Adrenal gland (tissue), 12 donors: ENCODE measurements around the gene MCMBP. TPM values are rescaled to one million over a fixed set of nuclear protein-coding genes. Genes with fewer than 3 reads are reported as not detected.
A peak's percentile ranks its signal among the peaks of the same experiment; 100 is the strongest.
"Not testable (repeated sequence)": the region's sequence is repeated elsewhere in the genome, so short reads cannot be mapped to it uniquely, and the experiment has no call there.

Source experiments
- DNase-seq, 7 donors: peaks; one replicate each; pipeline ENCODE4 v3.0.0-alpha.2; 2019 to 2020
- H3K27ac ChIP-seq, 5 donors: fragments of 200-600 bp; sonication (generic) in 4 of 5; 1 replicate in 3 of 5; 2 replicates in 2 of 5; pipeline versions ENCODE4 v1.5.1 to v1.8.0; 2016 to 2020; ENCODE audit warnings: mild to moderate bottlenecking in 1 of 5
- H3K27me3 ChIP-seq: fragments of 200-600 bp; 2 replicates; pipeline ENCODE4 v1.8.0; 2021
- H3K36me3 ChIP-seq, 2 donors: fragments of 200-600 bp; replicated peaks in 1 of 2; 1 replicate in 1 of 2; 2 replicates in 1 of 2; pipeline versions ENCODE4 v1.5.1 to v1.8.0; 2018 to 2022
- H3K4me1 ChIP-seq, 2 donors: fragments of 200-600 bp; replicated peaks in 1 of 2; 1 replicate in 1 of 2; 2 replicates in 1 of 2; pipeline versions ENCODE4 v1.5.1 to v1.8.0; 2018 to 2021
- H3K4me3 ChIP-seq, 4 donors: fragments of 200-600 bp; sonication (generic) in 3 of 4; one replicate each; pipeline ENCODE4 v1.5.1; 2016 to 2018
- H3K9me3 ChIP-seq, 3 donors: fragments of 200-600 bp; sonication (generic) in 1 of 3; replicated peaks in 1 of 3; 1 replicate in 2 of 3; 2 replicates in 1 of 3; pipeline versions ENCODE4 v1.5.1 to v1.8.0; 2016 to 2021
- POLR2A ChIP-seq, 2 donors: fragments of 450-650 bp; IDR thresholded peaks; one replicate each; pipeline ENCODE4 v1.6.1; 2017; ENCODE audit warnings: antibody characterized with exemption in 2 of 2, mild to moderate bottlenecking in 2 of 2, moderate library complexity in 1 of 2
- WGBS, 4 donors: extraction: QIAGEN DNeasy Blood & Tissue Kit in 2 of 4; methylation state at CpG; one replicate each; pipeline versions ENCODE4 v1.1.5 to v1.1.7; 2013 to 2017; 5-methylcytosine and 5-hydroxymethylcytosine counted together
- intact Hi-C, 2 donors: fragments of 100-400 bp; cut with DNase I; formaldehyde crosslinking; loops; one replicate each; pipeline versions ENCODE4 v1.14.1 to v1.15.0; 2022 to 2023
- polyA plus RNA-seq, 3 donors: library from polyadenylated mRNA; stranded (reverse); fragments of 200-250 nt in 2 of 3; fragments of 350-450 nt in 1 of 3; fragmentation: Illumina TruSeq in 1 of 3; extraction: RNeasy Lipid Tissue Mini Kit (QIAGEN cat#74804) in 1 of 3; gene quantifications; one replicate each; pipeline ENCODE4 v1.2.3, GENCODE V29; 2013 to 2014
- total RNA-seq, 9 donors: library from RNA; depleted of rRNA in 4 of 9; stranded (reverse); fragments of >200 nt in 4 of 9; fragments of 120-200 nt in 1 of 9; fragmentation: NEBNext Ultra II Directional in 1 of 9; extraction: Animal tissue kit (Norgen Biotek cat#: 25700) in 1 of 9; gene quantifications; one replicate each; pipeline versions ENCODE4 v1.1.0 to v1.2.4, GENCODE V29; 2013 to 2023
- TF ChIP-seq, protein P1 (sequence below), 6 experiments: fragments of 450-650 bp in 4 of 6; fragments of 200-600 bp in 2 of 6; sonication (generic) in 1 of 6; IDR thresholded peaks; 1 replicate in 5 of 6; 2 replicates in 1 of 6; pipeline versions ENCODE4 v1.5.1 to v1.8.0; 2016 to 2021; ENCODE audit warnings: antibody characterized with exemption in 6 of 6, mild to moderate bottlenecking in 2 of 6, moderate library complexity in 1 of 6
- donor health status: healthy with polysubstance abuse.
- donor health status: Bipolar disorder and iron deficiency.
- donor health status: DM: yes; HTN: yes; CAD: no.
- donor health status: DM: no; HTN: no; CAD: no.
- donor health status: DM: no; HTN: no; CAD: no.
- donor health status: DM: yes; HTN: yes; CAD: no.

The MCMBP gene
- total and polyA plus RNA-seq, 12 donors, result 11.1 to 44.3 (median 34.4) TPM

DNA sequence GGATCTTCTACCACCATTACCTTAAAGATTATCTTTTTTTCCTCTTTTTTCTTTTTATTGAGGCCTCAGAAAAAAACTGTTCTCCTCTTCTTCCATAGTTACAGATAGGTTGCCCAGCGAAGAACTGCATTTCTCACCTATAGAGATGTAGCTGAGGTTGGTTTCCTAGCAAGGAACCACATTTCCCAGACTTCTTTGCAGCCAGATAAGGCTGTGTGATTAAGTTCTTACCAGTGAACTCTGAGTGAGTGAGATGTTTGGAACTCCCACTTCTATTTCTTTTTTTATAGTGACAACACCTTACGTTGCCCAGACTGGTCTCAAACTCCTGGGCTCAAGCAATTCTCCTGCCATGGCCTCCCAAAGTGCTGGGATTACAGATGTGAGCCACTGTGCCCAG lies 5.9 kb upstream of the MCMBP start:
- H3K4me1 ChIP-seq, result no peaks in the 10 kb centered on the region
- TF ChIP-seq, protein P1, sequence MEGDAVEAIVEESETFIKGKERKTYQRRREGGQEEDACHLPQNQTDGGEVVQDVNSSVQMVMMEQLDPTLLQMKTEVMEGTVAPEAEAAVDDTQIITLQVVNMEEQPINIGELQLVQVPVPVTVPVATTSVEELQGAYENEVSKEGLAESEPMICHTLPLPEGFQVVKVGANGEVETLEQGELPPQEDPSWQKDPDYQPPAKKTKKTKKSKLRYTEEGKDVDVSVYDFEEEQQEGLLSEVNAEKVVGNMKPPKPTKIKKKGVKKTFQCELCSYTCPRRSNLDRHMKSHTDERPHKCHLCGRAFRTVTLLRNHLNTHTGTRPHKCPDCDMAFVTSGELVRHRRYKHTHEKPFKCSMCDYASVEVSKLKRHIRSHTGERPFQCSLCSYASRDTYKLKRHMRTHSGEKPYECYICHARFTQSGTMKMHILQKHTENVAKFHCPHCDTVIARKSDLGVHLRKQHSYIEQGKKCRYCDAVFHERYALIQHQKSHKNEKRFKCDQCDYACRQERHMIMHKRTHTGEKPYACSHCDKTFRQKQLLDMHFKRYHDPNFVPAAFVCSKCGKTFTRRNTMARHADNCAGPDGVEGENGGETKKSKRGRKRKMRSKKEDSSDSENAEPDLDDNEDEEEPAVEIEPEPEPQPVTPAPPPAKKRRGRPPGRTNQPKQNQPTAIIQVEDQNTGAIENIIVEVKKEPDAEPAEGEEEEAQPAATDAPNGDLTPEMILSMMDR (IDR thresholded peaks at IDR 0.05), result no peak
- TF ChIP-seq POLR2A (IDR thresholded peaks at IDR 0.05), result no peak
- no peaks in the 10 kb centered on the region for H3K27me3 ChIP-seq
- H3K9me3 ChIP-seq, result no peaks in the 10 kb centered on the region
- DNase-seq, result no peak
- H3K27ac ChIP-seq, result no peak overlapping the region
- 72 to 79% (median 77%) methylated on average over 2 of the region's 2 CpGs for WGBS, 4 donors
- H3K4me3 ChIP-seq, result no peak overlapping the region
- no peaks in the 10 kb centered on the region for H3K36me3 ChIP-seq
- intact Hi-C loops, result no loop called here

DNA sequence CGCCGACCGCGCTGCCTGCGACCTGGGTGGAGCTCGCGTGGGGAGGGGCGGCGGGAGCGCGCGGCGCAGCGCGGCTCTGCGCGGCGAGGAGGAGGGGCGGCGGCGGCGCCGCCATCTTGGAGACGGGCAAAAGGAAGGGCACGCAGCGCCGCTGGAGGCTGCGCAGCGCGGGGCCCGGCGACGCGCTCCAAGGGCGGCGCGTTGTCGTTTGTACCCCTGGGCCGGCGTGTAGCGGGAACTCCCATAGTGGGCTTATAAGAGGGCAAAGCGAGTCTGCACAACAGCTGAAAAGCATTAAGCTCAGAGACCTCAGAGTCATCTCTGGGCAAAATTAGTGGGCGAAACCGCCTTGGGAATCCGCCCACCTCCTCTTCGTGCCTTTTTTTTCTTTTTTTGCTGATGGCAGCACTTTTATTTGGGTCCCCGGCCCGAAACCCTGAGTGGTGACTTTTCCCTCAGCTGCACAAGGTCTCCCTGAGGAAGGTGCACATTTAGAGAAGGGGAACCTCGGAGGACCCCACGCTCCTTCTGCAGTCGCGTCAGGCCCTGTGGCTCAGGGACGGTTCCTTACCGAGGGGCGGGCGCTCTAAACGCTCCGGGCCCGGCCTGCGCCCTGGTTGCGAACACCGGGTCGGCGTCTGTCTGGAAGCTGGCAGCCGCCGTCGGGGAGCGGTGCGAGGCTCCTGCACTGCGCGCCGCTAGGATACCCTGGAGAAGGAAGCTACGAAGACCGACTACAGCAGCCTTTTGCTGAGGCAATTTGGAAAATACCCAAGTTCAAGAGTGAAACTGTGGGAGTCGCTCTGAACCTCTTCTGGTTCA lies 428 bp upstream of the MCMBP start:
- DNase-seq, result peak; percentile 82 to 91 (median 85)

DNA sequence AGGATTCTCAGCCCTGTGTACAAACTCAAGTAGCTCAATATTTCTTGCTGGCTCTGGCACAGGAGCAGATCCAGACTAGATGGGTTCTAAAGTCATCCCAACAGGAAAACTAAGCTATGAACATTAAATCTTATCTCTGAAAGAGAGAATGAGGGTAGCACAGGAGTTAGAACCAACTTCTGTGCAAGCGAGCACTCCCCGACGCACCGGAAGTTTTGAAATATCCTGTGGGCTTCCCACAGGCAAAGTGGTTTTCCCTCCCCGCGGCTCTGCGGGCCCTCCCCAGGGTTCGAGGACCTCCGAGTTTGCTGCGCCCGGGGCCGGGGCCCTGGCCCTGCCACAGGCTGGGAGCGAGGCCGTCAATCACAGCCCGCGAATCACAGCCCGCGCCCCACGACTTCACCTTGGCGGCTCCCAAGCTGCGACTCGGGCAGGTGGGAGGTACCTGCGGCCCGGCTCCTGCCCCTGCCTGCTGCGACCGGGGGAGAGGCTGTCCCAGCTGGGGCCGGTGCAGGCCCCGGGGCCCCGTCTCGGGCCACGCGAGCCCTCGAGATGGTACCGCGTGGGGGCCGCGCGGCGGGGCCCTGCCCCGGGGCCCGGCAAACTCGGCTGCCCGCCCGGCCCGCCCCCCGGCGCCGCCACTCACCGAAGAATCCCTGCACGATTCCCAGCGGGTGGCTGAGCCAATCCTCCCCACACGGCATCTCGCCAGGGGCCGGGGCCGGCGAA lies 598 bp downstream of the MCMBP start:
- H3K27me3 ChIP-seq, result no peaks in the 10 kb centered on the region
- peak overlapping the region in 4 of 5 donors; percentile 86 to 94 (median 89) for H3K27ac ChIP-seq
- no peaks in the 10 kb centered on the region for H3K9me3 ChIP-seq
- H3K4me3 ChIP-seq, result peak overlapping the region; percentile 16 to 99 (median 80)
- intact Hi-C loops, result no loop called here
- peak; percentile 43 to 61 (median 48) for DNase-seq
- H3K4me1 ChIP-seq, result peaks cover 0 to 31% of the 10 kb centered on the region in 2 donors
- TF ChIP-seq, protein P1 (IDR thresholded peaks at IDR 0.05), result no peak
- TF ChIP-seq POLR2A (IDR thresholded peaks at IDR 0.05), result no peak
- no peaks in the 10 kb centered on the region for H3K36me3 ChIP-seq
- WGBS, 4 donors, result 0% methylated on average over 4 to 56 of the region's 56 CpGs

More for the DNA sequence above, 428 bp upstream of the MCMBP start:
- Histone ChIP-seq H3K27me3 (no peaks in the 10 kb centered on the region), H3K36me3 (no peaks in the 10 kb centered on the region), H3K4me1 (peaks cover 0 to 25% of the 10 kb centered on the region in 2 donors), H3K9me3 (no peaks in the 10 kb centered on the region), H3K4me3 (peak overlapping the region; percentile 49 to 99 (median 71)), H3K27ac (peak overlapping the region; percentile 81 to 94 (median 88))
- intact Hi-C loops, result no loop called here
- 0 to 2% (median 1%) methylated on average over 15 to 75 of the region's 75 CpGs for WGBS, 4 donors
- peak in 1 of 2 donors; percentile 58 for TF ChIP-seq POLR2A (IDR thresholded peaks at IDR 0.05)
- TF ChIP-seq, protein P1 (IDR thresholded peaks at IDR 0.05), result peak in 2 of 6 experiments; percentile 1 to 13

DNA sequence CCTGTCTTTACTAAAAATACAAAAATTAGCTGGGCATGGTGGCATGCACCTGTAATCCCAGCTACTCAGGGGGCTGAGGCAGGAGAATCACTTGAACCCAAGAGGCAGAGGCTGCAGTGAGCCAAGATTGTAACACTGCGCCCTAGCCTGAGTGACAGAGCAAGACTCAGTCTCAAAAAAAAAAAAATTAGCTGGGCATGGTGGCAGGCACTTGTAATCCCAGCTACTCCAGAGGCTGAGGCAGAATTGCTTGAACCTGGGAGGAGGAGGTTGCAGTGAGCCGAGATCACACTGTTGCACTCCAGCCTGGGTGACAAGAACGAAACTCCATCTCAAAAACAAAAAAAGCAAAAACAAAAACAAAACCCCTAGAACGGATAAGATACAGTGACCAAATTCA lies 3.2 kb downstream of the MCMBP start:
- not testable (repeated sequence) for H3K4me3 ChIP-seq, H3K27ac ChIP-seq, DNase-seq, H3K9me3 ChIP-seq, H3K36me3 ChIP-seq, H3K27me3 ChIP-seq
- H3K4me1 ChIP-seq, result peaks cover 0 to 39% of the 10 kb centered on the region in 2 donors
- 80 to 86% (median 83%) methylated on average over 4 of the region's 4 CpGs for WGBS, 4 donors
- intact Hi-C loops, result loop anchor here (5.0 to 10.0 kb wide), 2 partner anchors 107 to 115 kb away; no protein-coding TSS in a partner anchor
